Measurements from ENCODE around the gene LTBP4. TPM values are rescaled to one million over a fixed set of nuclear protein-coding genes. Genes with fewer than 3 reads are reported as not detected.

LTBP4 gene
- total RNA-seq, 2 experiments from 2014 or later, result 99.3 to 102 TPM

- no peaks in the 10 kb centered on the region for H3K9me3 Mint-ChIP-seq
- peak overlapping the region; percentile 78 for H3K4me3 Mint-ChIP-seq
- H3K27me3 Mint-ChIP-seq, result no peaks in the 10 kb centered on the region
- H3K4me1 Mint-ChIP-seq, result peaks cover 43% of the 10 kb centered on the region
- peak; percentile 70 for DNase-seq
- H3K27ac Mint-ChIP-seq, result peak overlapping the region; percentile 87
- peaks cover 17% of the 10 kb centered on the region for H3K36me3 Mint-ChIP-seq
These were observed 9.4 kb downstream of the LTBP4 start for GRCh38 chr19:40610396-40611064.

DNA sequence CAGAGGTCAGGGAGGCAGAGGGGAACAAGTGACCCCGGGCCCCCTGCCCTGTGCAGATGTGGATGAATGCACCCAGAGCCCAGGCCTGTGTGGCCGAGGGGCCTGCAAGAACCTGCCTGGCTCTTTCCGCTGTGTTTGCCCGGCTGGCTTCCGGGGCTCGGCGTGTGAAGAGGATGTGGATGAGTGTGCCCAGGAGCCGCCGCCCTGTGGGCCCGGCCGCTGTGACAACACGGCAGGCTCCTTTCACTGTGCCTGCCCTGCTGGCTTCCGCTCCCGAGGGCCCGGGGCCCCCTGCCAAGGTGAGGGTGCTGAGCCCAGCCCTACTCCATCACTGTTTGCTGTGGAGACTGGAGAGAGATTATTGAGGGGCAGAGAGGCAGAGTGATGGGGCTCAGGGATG is 9.9 kb downstream of the LTBP4 start:
- no peak for DNase-seq
- no peaks in the 10 kb centered on the region for H3K9me3 Mint-ChIP-seq

DNA sequence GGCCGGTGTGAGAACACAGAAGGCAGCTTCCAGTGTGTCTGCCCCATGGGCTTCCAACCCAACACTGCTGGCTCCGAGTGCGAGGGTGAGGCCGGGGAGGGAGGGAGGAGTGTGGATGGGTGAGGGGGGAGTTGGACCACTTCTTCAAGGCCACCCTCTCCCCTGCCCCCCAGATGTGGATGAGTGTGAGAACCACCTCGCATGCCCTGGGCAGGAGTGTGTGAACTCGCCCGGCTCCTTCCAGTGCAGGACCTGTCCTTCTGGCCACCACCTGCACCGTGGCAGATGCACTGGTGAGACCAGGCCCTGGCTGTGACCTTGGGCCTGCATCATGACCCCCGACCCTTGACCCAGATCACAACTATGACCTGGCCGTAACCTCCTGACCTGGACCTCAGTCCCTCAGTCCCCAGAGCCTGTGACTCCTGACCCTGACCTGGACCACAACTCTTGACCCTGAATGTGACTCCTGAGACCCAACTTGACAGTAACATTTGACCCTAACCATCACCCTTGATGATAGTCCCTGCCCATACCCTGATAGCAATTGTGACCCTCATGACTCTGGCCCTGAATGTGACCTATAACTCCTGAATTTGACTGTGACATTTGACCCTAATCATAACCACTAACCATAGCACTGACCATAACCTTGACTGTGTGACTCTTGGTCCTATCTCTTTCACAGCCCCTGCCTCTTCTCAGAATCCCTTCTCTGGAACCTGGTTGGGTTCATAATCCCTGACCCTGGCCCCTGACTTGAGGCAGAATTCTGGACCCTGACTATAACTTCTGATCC is 10.9 kb downstream of the LTBP4 start:
- H3K27ac Mint-ChIP-seq, result peak overlapping the region; percentile 30
- H3K4me3 Mint-ChIP-seq, result peak overlapping the region; percentile 78
- DNase-seq, result no peak
- H3K9me3 Mint-ChIP-seq, result no peaks in the 10 kb centered on the region
- H3K27me3 Mint-ChIP-seq, result no peaks in the 10 kb centered on the region
- H3K4me1 Mint-ChIP-seq, result peaks cover 50% of the 10 kb centered on the region
- peaks cover 27% of the 10 kb centered on the region for H3K36me3 Mint-ChIP-seq

More for the DNA sequence above, 9.9 kb downstream of the LTBP4 start:
- Mint-ChIP-seq H3K4me3 (peak overlapping the region; percentile 78), H3K36me3 (peaks cover 23% of the 10 kb centered on the region), H3K27ac (peak overlapping the region; percentile 87), H3K27me3 (no peaks in the 10 kb centered on the region), H3K4me1 (peaks cover 44% of the 10 kb centered on the region)

- DNase-seq, result peak; percentile 77
- H3K27ac Mint-ChIP-seq, result peak overlapping the region; percentile 97
- no peaks in the 10 kb centered on the region for H3K9me3 Mint-ChIP-seq
- H3K4me3 Mint-ChIP-seq, result peak overlapping the region; percentile 97
- peaks cover 29% of the 10 kb centered on the region for H3K36me3 Mint-ChIP-seq
- peaks cover 46% of the 10 kb centered on the region for H3K4me1 Mint-ChIP-seq
- H3K27me3 Mint-ChIP-seq, result no peaks in the 10 kb centered on the region
These were observed 11.9 kb downstream of the LTBP4 start for GRCh38 chr19:40612831-40613689.

DNA sequence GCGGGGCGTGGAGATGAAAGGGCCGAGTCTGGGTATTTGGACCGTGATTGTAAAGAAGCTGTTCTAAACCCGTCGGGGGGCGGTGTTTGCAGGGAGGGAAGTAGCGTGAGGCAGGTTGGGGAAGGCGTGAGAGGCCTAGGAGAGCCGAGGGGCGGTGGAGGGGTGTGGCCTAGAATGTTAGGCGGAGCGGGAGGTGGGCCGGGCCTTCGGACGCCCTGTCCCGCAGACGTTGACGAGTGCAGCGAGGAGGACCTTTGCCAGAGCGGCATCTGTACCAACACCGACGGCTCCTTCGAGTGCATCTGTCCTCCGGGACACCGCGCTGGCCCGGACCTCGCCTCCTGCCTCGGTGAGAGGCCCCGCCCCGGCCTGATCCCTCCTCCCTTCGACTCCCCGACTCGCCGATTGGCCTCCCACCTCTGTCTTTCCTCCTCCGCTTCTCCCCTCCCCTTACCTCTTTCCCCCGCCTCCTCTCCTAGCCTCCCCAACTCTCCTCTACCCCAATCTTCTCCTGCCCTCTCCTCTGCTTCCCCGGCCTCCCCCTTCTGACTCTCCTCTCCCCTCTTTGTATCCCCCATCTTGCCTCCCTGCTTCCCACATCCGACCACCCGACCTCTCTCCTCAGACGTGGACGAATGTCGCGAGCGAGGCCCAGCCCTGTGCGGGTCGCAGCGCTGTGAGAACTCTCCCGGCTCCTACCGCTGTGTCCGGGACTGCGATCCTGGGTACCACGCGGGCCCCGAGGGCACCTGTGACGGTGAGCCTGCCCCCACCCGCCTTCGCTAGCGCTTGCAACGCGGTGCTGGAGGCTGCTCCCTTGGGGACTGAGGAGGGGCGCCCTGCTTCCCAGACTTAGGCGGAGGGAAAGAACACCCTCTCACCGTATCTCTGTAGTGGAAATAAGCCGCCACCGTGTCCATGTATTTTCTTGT is 12.8 kb downstream of the LTBP4 start:
- peaks cover 41% of the 10 kb centered on the region for H3K4me1 Mint-ChIP-seq
- peak; percentile 89 for DNase-seq

DNA sequence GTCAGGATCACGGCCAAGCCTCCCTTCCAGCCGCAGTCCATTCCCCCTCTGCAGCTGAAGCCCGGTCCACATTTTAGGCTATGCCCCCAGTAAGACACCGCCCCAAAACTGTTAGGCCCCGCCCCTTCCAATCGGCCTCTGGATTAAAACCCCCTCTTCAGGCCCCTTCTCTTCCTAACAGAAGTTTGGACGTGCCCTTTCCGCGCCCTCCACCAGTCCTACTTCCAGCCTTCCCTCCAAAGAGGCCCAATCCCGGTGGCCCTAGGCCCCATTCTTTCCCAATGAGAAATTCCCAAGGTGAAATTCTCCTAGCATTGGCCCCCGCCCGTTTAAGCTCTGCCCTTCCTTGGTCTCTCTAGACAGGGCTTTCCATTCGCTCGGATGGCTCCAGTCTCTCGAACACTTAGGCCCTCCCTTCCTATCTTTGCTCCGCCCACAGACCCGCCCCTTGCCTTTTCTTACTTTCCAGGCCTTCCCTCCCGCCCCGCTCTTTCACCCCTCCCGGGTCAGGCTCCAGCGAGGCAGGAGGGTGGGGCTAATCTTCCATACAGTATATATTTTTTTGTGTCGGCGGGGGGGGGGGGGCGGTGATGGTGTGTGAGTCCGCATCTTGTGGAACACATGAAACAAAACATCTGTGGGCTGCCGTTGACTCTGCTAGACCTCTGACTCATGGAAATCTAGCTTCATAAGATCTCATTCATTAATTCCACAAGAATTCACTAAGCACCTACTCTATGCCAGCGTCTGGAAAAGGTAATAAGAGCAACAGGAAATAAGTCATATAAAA is 13.6 kb downstream of the LTBP4 start:
- Mint-ChIP-seq H3K9me3 (no peaks in the 10 kb centered on the region), H3K36me3 (peaks cover 35% of the 10 kb centered on the region), H3K4me3 (peak overlapping the region; percentile 97), H3K4me1 (peaks cover 44% of the 10 kb centered on the region), H3K27me3 (no peaks in the 10 kb centered on the region), H3K27ac (peak overlapping the region; percentile 97)
- DNase-seq, result peak; percentile 91

More for the DNA sequence above, 12.8 kb downstream of the LTBP4 start:
- peaks cover 29% of the 10 kb centered on the region for H3K36me3 Mint-ChIP-seq
- peak overlapping the region; percentile 97 for H3K27ac Mint-ChIP-seq
- no peaks in the 10 kb centered on the region for H3K27me3 Mint-ChIP-seq
- H3K9me3 Mint-ChIP-seq, result no peaks in the 10 kb centered on the region
- peak overlapping the region; percentile 97 for H3K4me3 Mint-ChIP-seq

- no peaks in the 10 kb centered on the region for H3K27me3 Mint-ChIP-seq
- DNase-seq, result no peak
- no peaks in the 10 kb centered on the region for H3K9me3 Mint-ChIP-seq
- H3K27ac Mint-ChIP-seq, result peak overlapping the region; percentile 97
- no peak overlapping the region for H3K4me3 Mint-ChIP-seq
- peaks cover 37% of the 10 kb centered on the region for H3K36me3 Mint-ChIP-seq
- peaks cover 37% of the 10 kb centered on the region for H3K4me1 Mint-ChIP-seq
These were observed 15.0 kb downstream of the LTBP4 start for GRCh38 chr19:40616178-40616577.

GRCh38 chr19:40616941-40617340 is 15.8 kb downstream of the LTBP4 start:
- Mint-ChIP-seq H3K4me1 (peaks cover 34% of the 10 kb centered on the region), H3K27me3 (no peaks in the 10 kb centered on the region), H3K36me3 (peaks cover 42% of the 10 kb centered on the region), H3K4me3 (no peak overlapping the region), H3K27ac (peak overlapping the region; percentile 42), H3K9me3 (no peaks in the 10 kb centered on the region)
- DNase-seq, result no peak

DNA sequence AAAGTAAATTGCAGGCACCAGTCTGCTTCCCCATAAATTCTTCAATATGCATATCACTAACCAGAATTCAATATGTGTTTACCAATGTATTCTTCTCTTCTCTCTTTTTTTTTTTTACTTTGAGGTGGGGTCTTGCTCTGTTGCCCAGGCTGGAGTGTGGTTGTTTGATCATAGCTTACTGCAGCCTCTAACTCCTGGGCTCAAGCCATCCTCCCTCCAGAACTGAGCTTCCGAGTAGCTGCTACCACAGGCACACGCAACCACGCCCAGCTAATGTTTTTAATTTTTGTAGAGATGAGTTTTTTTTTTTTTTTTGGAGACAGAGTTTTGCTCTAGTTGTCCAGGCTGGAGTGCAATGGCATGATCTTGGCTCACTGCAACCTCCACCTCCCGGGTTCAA is 16.8 kb downstream of the LTBP4 start:
- no peaks in the 10 kb centered on the region for H3K27me3 Mint-ChIP-seq
- H3K27ac Mint-ChIP-seq, result no peak overlapping the region
- peaks cover 29% of the 10 kb centered on the region for H3K4me1 Mint-ChIP-seq
- H3K36me3 Mint-ChIP-seq, result peaks cover 41% of the 10 kb centered on the region
- H3K4me3 Mint-ChIP-seq, result no peak overlapping the region
- DNase-seq, result no peak
- no peaks in the 10 kb centered on the region for H3K9me3 Mint-ChIP-seq

DNA sequence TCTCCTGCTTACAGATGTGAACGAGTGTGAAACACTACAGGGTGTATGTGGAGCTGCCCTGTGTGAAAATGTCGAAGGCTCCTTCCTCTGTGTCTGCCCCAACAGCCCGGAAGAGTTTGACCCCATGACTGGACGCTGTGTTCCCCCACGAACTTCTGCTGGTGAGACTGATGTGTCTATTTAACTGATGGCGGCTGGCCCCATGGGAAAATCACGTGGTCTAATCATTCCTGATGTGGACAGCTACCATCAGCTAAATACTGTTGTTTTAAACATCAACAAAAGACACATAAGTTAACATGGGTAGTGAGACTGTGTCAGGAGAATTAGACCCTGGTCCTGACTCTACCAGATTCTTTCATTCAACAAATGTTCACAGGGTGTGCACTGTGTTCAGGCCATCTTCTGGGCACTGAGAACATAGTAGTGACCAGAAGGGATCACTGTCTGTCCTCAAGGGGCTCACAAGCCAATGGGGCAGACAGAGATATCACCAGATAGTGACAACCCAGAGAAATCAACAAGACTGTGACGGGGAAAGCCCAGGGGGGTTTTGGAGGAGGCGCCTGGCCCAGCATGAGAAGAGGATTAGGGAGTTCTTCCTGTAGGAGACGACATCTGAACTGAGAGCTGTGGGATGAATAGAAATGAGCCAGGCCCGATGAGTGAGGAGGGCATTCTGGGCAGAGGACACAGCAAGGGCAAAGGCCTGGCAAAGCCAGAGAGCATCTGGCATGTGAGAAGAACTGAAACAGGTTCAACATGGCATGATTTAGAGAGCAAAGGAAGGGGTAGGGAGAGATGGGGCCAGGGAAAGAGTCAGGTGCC is 18.4 kb downstream of the LTBP4 start:
- no peak for DNase-seq

DNA sequence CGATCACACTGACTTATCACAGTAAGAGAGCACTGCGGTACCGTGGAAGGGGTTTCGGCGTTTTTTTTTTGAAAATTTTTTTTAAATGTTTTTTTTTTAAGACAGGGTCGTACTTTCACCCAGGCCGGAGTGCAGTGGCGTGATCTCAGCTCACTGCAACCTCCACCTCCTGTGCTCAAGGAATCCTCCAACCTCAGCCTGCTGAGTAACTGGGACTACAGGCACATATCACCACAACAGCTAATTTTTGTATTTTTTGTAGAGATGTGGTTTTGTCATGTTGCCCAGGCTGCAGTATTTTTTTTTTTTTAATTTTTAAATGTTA is 19.0 kb downstream of the LTBP4 start:
- H3K9me3 Mint-ChIP-seq, result no peaks in the 10 kb centered on the region

More for the DNA sequence above, 18.4 kb downstream of the LTBP4 start:
- Mint-ChIP-seq H3K27me3 (no peaks in the 10 kb centered on the region), H3K27ac (peak overlapping the region; percentile 59), H3K36me3 (peaks cover 41% of the 10 kb centered on the region), H3K9me3 (no peaks in the 10 kb centered on the region), H3K4me3 (no peak overlapping the region), H3K4me1 (peaks cover 28% of the 10 kb centered on the region)

GRCh38 chr19:40621283-40621682 is 20.1 kb downstream of the LTBP4 start:
- Mint-ChIP-seq H3K27ac (peak overlapping the region; percentile 25), H3K36me3 (peaks cover 37% of the 10 kb centered on the region), H3K4me3 (no peak overlapping the region), H3K27me3 (no peaks in the 10 kb centered on the region), H3K4me1 (peaks cover 18% of the 10 kb centered on the region), H3K9me3 (no peaks in the 10 kb centered on the region)
- no peak for DNase-seq

More for the DNA sequence above, 19.0 kb downstream of the LTBP4 start:
- H3K4me3 Mint-ChIP-seq, result no peak overlapping the region
- H3K27me3 Mint-ChIP-seq, result no peaks in the 10 kb centered on the region
- H3K27ac Mint-ChIP-seq, result peak overlapping the region; percentile 59
- no peak for DNase-seq
- peaks cover 40% of the 10 kb centered on the region for H3K36me3 Mint-ChIP-seq
- peaks cover 23% of the 10 kb centered on the region for H3K4me1 Mint-ChIP-seq

Measured in activated naive CD8-positive, alpha-beta T cell treated with anti-CD3 and anti-CD28 coated beads for 36 hours (primary cell).